Measurements from ENCODE around the gene GEMIN7. TPM values are rescaled to one million over a fixed set of nuclear protein-coding genes. Genes with fewer than 3 reads are reported as not detected.

The GEMIN7 gene
- total and polyA plus RNA-seq, 8 donors, result 18.9 to 25.4 (median 21.5) TPM

DNA sequence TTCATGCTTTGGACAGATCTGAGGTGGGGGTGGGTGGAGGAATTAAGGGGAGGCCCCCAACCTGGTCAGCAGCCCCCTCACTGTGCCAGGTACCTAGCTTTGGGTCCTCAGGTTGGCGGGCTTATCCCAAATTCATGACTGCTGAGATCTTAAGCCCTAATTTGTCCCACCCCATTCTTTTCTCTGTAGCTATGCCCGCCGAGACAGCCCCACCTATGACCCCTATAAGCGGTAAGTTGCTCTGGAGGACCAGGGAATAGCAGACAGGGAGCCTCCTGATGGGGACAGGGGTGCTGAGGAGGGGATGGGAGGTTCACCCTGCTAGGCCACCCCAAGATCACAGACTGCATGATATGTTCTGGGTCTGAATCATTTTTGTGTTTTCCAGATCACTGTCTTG, 17.1 kb upstream of the GEMIN7 start:
- Histone ChIP-seq H3K27ac (no peak overlapping the region), H3K4me3 (no peak overlapping the region), H3K9me3 (no peaks in the 10 kb centered on the region), H3K36me3 (peaks cover 0 to 100% of the 10 kb centered on the region in 2 donors), H3K4me1 (no peaks in the 10 kb centered on the region), H3K27me3 (no peaks in the 10 kb centered on the region)
- intact Hi-C loops (cut with DNase I), result no loop called here
- TF ChIP-seq, protein P1, sequence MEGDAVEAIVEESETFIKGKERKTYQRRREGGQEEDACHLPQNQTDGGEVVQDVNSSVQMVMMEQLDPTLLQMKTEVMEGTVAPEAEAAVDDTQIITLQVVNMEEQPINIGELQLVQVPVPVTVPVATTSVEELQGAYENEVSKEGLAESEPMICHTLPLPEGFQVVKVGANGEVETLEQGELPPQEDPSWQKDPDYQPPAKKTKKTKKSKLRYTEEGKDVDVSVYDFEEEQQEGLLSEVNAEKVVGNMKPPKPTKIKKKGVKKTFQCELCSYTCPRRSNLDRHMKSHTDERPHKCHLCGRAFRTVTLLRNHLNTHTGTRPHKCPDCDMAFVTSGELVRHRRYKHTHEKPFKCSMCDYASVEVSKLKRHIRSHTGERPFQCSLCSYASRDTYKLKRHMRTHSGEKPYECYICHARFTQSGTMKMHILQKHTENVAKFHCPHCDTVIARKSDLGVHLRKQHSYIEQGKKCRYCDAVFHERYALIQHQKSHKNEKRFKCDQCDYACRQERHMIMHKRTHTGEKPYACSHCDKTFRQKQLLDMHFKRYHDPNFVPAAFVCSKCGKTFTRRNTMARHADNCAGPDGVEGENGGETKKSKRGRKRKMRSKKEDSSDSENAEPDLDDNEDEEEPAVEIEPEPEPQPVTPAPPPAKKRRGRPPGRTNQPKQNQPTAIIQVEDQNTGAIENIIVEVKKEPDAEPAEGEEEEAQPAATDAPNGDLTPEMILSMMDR (IDR thresholded peaks at IDR 0.05), result no peak
- DNase-seq (no peak), ATAC-seq (no peak)

DNA sequence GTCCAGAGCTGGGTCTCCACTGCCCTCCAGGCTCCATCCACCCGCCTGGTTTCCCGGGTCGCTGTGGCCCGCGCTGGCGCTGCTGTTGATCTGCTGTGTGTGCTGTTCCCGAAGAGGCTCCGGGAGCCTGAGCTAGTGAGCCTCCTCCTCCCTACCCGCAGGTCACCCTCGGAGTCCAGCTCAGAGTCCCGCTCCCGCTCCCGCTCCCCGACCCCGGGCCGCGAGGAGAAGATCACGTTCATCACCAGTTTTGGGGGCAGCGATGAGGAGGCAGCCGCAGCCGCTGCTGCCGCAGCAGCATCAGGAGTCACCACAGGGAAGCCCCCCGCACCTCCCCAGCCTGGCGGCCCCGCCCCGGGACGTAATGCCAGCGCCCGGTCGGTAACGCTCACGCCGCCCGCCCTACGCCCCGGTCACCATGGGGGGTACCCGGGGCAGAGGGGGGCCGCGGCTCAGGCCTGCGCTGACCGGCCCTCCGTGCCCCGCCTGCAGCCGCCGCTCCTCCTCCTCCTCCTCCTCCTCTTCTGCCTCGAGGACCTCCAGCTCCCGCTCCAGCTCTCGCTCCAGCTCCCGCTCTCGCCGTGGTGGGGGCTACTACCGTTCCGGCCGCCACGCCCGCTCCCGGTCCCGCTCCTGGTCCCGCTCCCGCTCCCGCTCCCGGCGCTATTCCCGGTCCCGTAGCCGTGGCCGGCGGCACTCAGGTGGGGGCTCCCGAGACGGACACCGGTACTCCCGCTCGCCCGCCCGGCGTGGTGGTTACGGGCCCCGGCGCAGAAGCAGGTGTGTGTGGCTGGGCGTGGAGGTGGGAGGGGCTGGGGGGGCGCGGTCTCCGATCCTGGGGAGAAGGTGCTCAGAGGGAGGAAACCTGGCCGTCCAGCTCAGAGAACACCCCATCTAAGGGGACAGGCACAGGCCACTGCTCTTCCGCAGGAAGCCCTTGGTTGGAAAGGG, 14.9 kb upstream of the GEMIN7 start:
- Histone ChIP-seq H3K4me1 (no peaks in the 10 kb centered on the region), H3K27ac (no peak overlapping the region), H3K36me3 (peaks cover 0 to 100% of the 10 kb centered on the region in 2 donors), H3K9me3 (no peaks in the 10 kb centered on the region), H3K27me3 (no peaks in the 10 kb centered on the region), H3K4me3 (no peak overlapping the region)
- TF ChIP-seq, protein P1 (IDR thresholded peaks at IDR 0.05), result no peak
- ATAC-seq (no peak), DNase-seq (no peak)
- intact Hi-C loops (cut with DNase I), result no loop called here

DNA sequence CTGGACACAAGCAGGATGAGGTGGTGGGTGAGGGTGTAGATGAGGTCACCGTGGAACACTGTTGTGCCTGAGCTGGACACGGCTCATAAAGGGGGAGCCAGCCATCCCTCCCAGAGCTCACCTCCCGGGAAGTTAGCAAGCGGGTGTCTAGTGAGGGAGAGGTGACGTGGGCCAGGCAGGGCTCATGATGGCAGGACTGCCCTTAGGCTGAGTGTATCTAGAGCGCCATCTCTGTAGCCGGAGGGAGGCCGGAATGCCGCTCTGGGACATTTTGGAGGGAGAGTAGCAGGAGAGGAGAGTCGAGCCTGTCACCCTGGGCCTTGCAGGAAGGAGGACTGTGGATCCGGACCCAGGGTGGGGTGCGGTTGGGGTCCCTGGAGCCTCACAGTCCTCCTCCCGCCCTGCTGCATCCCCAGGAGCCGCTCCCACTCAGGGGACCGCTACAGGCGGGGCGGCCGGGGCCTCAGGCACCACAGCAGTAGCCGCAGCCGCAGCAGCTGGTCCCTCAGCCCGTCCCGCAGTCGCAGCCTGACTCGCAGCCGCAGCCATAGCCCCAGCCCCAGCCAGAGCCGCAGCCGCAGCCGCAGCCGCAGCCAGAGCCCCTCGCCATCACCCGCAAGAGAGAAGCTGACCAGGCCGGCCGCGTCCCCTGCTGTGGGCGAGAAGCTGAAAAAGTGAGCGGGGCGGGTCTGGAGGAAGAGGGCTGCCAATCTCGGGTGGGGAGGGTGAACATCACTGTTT, 12.0 kb upstream of the GEMIN7 start:
- TF ChIP-seq, protein P1 (IDR thresholded peaks at IDR 0.05), result no peak
- Histone ChIP-seq H3K4me1 (no peaks in the 10 kb centered on the region), H3K4me3 (no peak overlapping the region), H3K9me3 (no peaks in the 10 kb centered on the region), H3K27ac (no peak overlapping the region), H3K27me3 (no peaks in the 10 kb centered on the region), H3K36me3 (peaks cover 0 to 100% of the 10 kb centered on the region in 2 donors)
- ATAC-seq, result no peak
- intact Hi-C loops (cut with DNase I), result no loop called here
- DNase-seq, result no peak

DNA sequence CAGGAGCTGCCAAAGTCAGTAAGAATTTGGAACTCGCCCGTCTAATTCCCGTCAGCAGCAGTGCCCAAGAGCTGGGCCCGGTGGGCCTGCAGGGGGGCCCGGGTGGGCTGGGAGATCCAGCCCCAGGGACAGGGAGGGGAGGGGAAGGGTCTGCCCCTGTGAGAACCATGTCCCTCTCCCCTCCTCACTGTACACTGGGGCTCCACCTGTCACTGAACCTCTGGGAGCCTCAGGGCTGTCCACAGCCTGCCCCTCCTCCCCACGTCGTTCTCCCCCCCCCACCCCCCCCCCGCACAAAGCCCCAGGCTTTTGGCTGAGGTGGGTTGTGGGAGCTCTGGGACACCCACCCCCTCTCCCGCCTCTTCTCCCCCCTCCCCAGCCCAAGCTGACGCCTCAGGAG, 11.0 kb upstream of the GEMIN7 start:
- Histone ChIP-seq H3K4me1 (no peaks in the 10 kb centered on the region), H3K36me3 (peaks cover 0 to 94% of the 10 kb centered on the region in 2 donors), H3K4me3 (no peak overlapping the region), H3K9me3 (no peaks in the 10 kb centered on the region), H3K27ac (no peak overlapping the region), H3K27me3 (no peaks in the 10 kb centered on the region)
- no peak for DNase-seq
- TF ChIP-seq, protein P1 (IDR thresholded peaks at IDR 0.05), result no peak
- no peak for ATAC-seq
- intact Hi-C loops (cut with DNase I), result no loop called here

DNA sequence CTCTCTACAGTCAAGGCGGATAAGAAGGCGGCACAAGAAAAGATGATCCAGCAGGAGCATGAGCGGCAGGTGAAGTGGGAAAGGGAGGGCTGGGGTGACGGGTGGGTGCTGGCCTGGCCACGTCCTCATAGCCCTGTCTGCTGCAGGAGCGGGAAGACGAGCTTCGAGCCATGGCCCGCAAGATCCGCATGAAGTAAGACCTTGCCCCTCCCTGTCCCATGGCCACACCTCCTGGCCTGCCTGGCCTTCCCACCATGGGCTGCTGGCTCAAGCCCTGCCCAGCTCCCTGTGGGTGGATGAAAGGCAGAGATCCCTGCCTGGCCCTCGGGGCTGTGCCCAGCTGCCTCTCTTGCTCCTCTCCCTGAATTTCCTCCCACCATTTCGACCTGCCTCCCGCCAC, 10.0 kb upstream of the GEMIN7 start:
- TF ChIP-seq, protein P1 (IDR thresholded peaks at IDR 0.05), result no peak
- ATAC-seq (peak; percentile 48), DNase-seq (no peak)
- H3K4me1 ChIP-seq, result no peaks in the 10 kb centered on the region
- H3K4me3 ChIP-seq, result no peak overlapping the region
- H3K27ac ChIP-seq, result no peak overlapping the region
- no peaks in the 10 kb centered on the region for H3K27me3 ChIP-seq
- peaks cover 0 to 84% of the 10 kb centered on the region in 2 donors for H3K36me3 ChIP-seq
- no peaks in the 10 kb centered on the region for H3K9me3 ChIP-seq
- intact Hi-C loops (cut with DNase I), result no loop called here

Data from left lung (tissue), 10 donors.